Suprapubic skin (tissue), 4 donors: ENCODE data around the gene SLIT1. TPM values are rescaled to one million over a fixed set of nuclear protein-coding genes. Genes with fewer than 3 reads are reported as not detected.

Source experiments
- DNase-seq, 2 donors: peaks; one replicate each; pipeline ENCODE4 v3.0.0-alpha.2; 2019; ENCODE audit warnings: low spot score in 2 of 2
- H3K27ac ChIP-seq: fragments of 200-600 bp; sonication (generic); one replicate; pipeline ENCODE4 v1.5.1; 2019
- H3K27me3 ChIP-seq: fragments of 200-600 bp; sonication (generic); one replicate; pipeline ENCODE4 v1.5.1; 2019
- H3K36me3 ChIP-seq: fragments of 200-600 bp; sonication (generic); one replicate; pipeline ENCODE4 v1.5.1; 2019
- H3K4me1 ChIP-seq: fragments of 200-600 bp; sonication (generic); one replicate; pipeline ENCODE4 v1.5.1; 2019
- H3K4me3 ChIP-seq: fragments of 200-600 bp; sonication (generic); one replicate; pipeline ENCODE4 v1.5.1; 2019; ENCODE audit warnings: mild to moderate bottlenecking
- H3K9me3 ChIP-seq: fragments of 200-600 bp; sonication (generic); one replicate; pipeline ENCODE4 v1.5.1; 2019
- CTCF ChIP-seq, 2 donors: fragments of 200-600 bp in 1 of 2; fragments of 450-650 bp in 1 of 2; sonication (generic) in 1 of 2; IDR thresholded peaks; one replicate each; pipeline ENCODE4 v1.5.1; 2016 to 2019; ENCODE audit warnings: antibody characterized with exemption in 2 of 2, mild to moderate bottlenecking in 1 of 2, moderate library complexity in 1 of 2
- EP300 ChIP-seq: sonication (generic); formaldehyde crosslinking; IDR thresholded peaks from one replicate; pipeline ENCODE4 v1.6.1; 2017; ENCODE audit warnings: antibody characterized with exemption
- POLR2A ChIP-seq, 2 donors: fragments of 450-650 bp; IDR thresholded peaks; one replicate each; pipeline ENCODE4 v1.6.1; 2017; ENCODE audit warnings: antibody characterized with exemption in 2 of 2, mild to moderate bottlenecking in 2 of 2, moderate library complexity in 2 of 2
- POLR2AphosphoS5 ChIP-seq, 3 donors: sonication (generic); formaldehyde crosslinking; IDR thresholded peaks; one replicate each; pipeline ENCODE4 v1.6.1; 2017; ENCODE audit warnings: antibody characterized with exemption in 3 of 3
- WGBS: methylation state at CpG from one replicate; pipeline ENCODE4 v1.1.5; 2018; 5-methylcytosine and 5-hydroxymethylcytosine counted together
- total RNA-seq, 4 donors: library from RNA; depleted of rRNA; stranded (reverse); fragments of >200 nt; gene quantifications; one replicate each; pipeline ENCODE4 v1.1.0, GENCODE V29; 2016

Gene SLIT1
- total RNA-seq, 4 donors from 2014 or later: 0.10 to 0.40 (median 0.11) TPM; not detected in 1

GRCh38 chr10:97099868-97100267, 85.9 kb downstream of the SLIT1 start:
- H3K4me1 ChIP-seq: peaks cover 8% of the 10 kb centered on the region
- H3K4me3 ChIP-seq: no peak overlapping the region
- TF ChIP-seq CTCF (IDR thresholded peaks at IDR 0.05) (no peak), POLR2AphosphoS5 (IDR thresholded peaks at IDR 0.05) (no peak), EP300 (no peak), POLR2A (IDR thresholded peaks at IDR 0.05) (no peak)
- H3K27ac ChIP-seq: no peak overlapping the region
- H3K36me3 ChIP-seq: no peaks in the 10 kb centered on the region
- DNase-seq: no peak
- peaks cover 36% of the 10 kb centered on the region for H3K27me3 ChIP-seq
- H3K9me3 ChIP-seq: no peaks in the 10 kb centered on the region
- WGBS: 87% methylated on average over 5 of the region's 5 CpGs

GRCh38 chr10:97099089-97099488, 86.7 kb downstream of the SLIT1 start:
- Histone ChIP-seq H3K27ac (no peak overlapping the region), H3K4me1 (peaks cover 8% of the 10 kb centered on the region), H3K4me3 (no peak overlapping the region), H3K36me3 (no peaks in the 10 kb centered on the region), H3K9me3 (no peaks in the 10 kb centered on the region), H3K27me3 (peaks cover 36% of the 10 kb centered on the region)
- DNase-seq: no peak
- whole genome bisulfite sequencing: 71% methylated on average over 8 of the region's 8 CpGs
- TF ChIP-seq EP300 (no peak), POLR2A (IDR thresholded peaks at IDR 0.05) (no peak), POLR2AphosphoS5 (IDR thresholded peaks at IDR 0.05) (no peak), CTCF (IDR thresholded peaks at IDR 0.05) (no peak)

GRCh38 chr10:97097084-97097433, 88.7 kb downstream of the SLIT1 start:
- H3K27ac ChIP-seq: no peak overlapping the region
- 84% methylated on average over 6 of the region's 6 CpGs for WGBS
- no peaks in the 10 kb centered on the region for H3K9me3 ChIP-seq
- DNase-seq: no peak
- H3K27me3 ChIP-seq: peaks cover 36% of the 10 kb centered on the region
- H3K4me3 ChIP-seq: no peak overlapping the region
- H3K4me1 ChIP-seq: peaks cover 8% of the 10 kb centered on the region
- TF ChIP-seq CTCF (IDR thresholded peaks at IDR 0.05): no peak
- no peak for TF ChIP-seq EP300
- TF ChIP-seq POLR2AphosphoS5 (IDR thresholded peaks at IDR 0.05): no peak
- no peak for TF ChIP-seq POLR2A (IDR thresholded peaks at IDR 0.05)
- no peaks in the 10 kb centered on the region for H3K36me3 ChIP-seq

GRCh38 chr10:97096261-97097083, 89.3 kb downstream of the SLIT1 start:
- H3K27me3 ChIP-seq: peaks cover 42% of the 10 kb centered on the region
- WGBS: 23% methylated on average over 23 of the region's 23 CpGs
- H3K4me1 ChIP-seq: peaks cover 8% of the 10 kb centered on the region
- no peaks in the 10 kb centered on the region for H3K9me3 ChIP-seq
- no peak overlapping the region for H3K4me3 ChIP-seq
- no peak for DNase-seq
- H3K27ac ChIP-seq: no peak overlapping the region
- no peaks in the 10 kb centered on the region for H3K36me3 ChIP-seq
- TF ChIP-seq POLR2A (IDR thresholded peaks at IDR 0.05) (no peak), POLR2AphosphoS5 (IDR thresholded peaks at IDR 0.05) (no peak), EP300 (no peak), CTCF (IDR thresholded peaks at IDR 0.05) (no peak)

DNA sequence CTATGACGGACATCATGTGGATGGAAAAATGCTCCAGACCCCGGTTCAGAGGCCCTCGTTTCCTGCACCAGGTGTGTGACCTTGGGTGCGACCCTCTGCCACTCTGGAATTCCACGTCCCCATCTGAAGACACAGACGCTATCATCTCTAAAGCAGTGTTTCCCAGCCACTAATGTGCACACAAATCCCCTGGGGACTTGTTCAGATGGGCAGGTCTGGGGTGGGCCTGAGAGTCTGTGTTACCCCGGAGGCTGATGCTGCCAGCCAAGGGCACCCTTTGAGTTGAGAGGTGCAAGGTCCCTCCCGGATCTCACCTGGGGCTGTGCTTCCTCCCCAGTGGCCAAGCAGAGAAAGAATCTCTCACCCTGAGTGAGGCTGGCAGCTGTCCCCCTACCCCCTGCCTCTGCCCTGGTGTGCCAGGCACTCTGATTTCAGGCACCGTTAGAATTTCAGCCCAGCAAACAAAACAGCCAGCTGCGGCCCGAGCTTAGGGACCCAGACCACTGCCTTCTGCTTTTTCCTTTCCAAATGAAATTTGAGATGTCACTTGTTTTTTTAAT, 90.0 kb downstream of the SLIT1 start:
- no peak overlapping the region for H3K4me3 ChIP-seq
- no peak for TF ChIP-seq POLR2A (IDR thresholded peaks at IDR 0.05)
- H3K27me3 ChIP-seq: peaks cover 47% of the 10 kb centered on the region
- no peaks in the 10 kb centered on the region for H3K9me3 ChIP-seq
- H3K36me3 ChIP-seq: no peaks in the 10 kb centered on the region
- H3K27ac ChIP-seq: no peak overlapping the region
- H3K4me1 ChIP-seq: peaks cover 8% of the 10 kb centered on the region
- 42% methylated on average over 8 of the region's 11 CpGs for WGBS
- DNase-seq: no peak
